Globus pallidus (tissue), 1 donor: ENCODE results near the gene PRKACA.

Experiments
- DNase-seq: peaks from one replicate; pipeline ENCODE4 v3.0.0-alpha.2; 2015; ENCODE audit warnings: low spot score

Gene PRKACA

GRCh38 chr19:14117668-14118164 is at the start of gene PRKACA:
Gene PRKACA, minus strand, starts transcription at chr19:14117762. Its CDS starts 215 bp downstream, at chr19:14117547.
- peak; percentile 99 for DNase-seq

- DNase-seq, result no peak
Observed at GRCh38 chr19:14166999-14167575, 49.5 kb upstream of the PRKACA start.

- DNase-seq, result no peak
Observed at GRCh38 chr19:14165990-14166830, 48.6 kb upstream of the PRKACA start.

GRCh38 chr19:14164724-14165493 is 47.3 kb upstream of the PRKACA start:
- DNase-seq, result no peak

- DNase-seq, result no peak
Observed at GRCh38 chr19:14164082-14164481, 46.5 kb upstream of the PRKACA start.

- DNase-seq, result no peak
Observed at GRCh38 chr19:14162871-14163297, 45.3 kb upstream of the PRKACA start.

- DNase-seq, result no peak
Observed at GRCh38 chr19:14161305-14161704, 43.7 kb upstream of the PRKACA start.

- DNase-seq, result no peak
Observed at GRCh38 chr19:14160017-14160703, 42.6 kb upstream of the PRKACA start.

- DNase-seq, result no peak
Observed at GRCh38 chr19:14159059-14159458, 41.5 kb upstream of the PRKACA start.

GRCh38 chr19:14158276-14159023 is 40.9 kb upstream of the PRKACA start:
- no peak for DNase-seq

GRCh38 chr19:14156971-14157717 is 39.6 kb upstream of the PRKACA start:
- no peak for DNase-seq

GRCh38 chr19:14156122-14156521 is 38.6 kb upstream of the PRKACA start:
- DNase-seq, result no peak

- DNase-seq, result no peak
Observed at GRCh38 chr19:14155371-14155770, 37.8 kb upstream of the PRKACA start.

GRCh38 chr19:14152713-14153112 is 35.2 kb upstream of the PRKACA start:
- no peak for DNase-seq

GRCh38 chr19:14150770-14151661 is 33.5 kb upstream of the PRKACA start:
- DNase-seq, result no peak

GRCh38 chr19:14150041-14150769 is 32.6 kb upstream of the PRKACA start:
- no peak for DNase-seq

- DNase-seq, result peak; percentile 74
Observed at GRCh38 chr19:14149509-14149994, 32.0 kb upstream of the PRKACA start.

- DNase-seq, result no peak
Observed at GRCh38 chr19:14148751-14149410, 31.3 kb upstream of the PRKACA start.
